Stimulated activated CD8-positive, alpha-beta memory T cell treated with anti-CD3 and anti-CD28 coated beads, Interleukin-7, amount 100 ng/mL, for 48 hours (primary cell): ENCODE measurements around the gene MRPL27.

Experiments
- DNase-seq, 2 donors: peaks; one replicate each; pipeline ENCODE4 v3.0.0-alpha.2; 2020; ENCODE audit warnings: low read depth in 1 of 2; ENCODE audit errors: extremely low read depth in 1 of 2

MRPL27 gene

DNA sequence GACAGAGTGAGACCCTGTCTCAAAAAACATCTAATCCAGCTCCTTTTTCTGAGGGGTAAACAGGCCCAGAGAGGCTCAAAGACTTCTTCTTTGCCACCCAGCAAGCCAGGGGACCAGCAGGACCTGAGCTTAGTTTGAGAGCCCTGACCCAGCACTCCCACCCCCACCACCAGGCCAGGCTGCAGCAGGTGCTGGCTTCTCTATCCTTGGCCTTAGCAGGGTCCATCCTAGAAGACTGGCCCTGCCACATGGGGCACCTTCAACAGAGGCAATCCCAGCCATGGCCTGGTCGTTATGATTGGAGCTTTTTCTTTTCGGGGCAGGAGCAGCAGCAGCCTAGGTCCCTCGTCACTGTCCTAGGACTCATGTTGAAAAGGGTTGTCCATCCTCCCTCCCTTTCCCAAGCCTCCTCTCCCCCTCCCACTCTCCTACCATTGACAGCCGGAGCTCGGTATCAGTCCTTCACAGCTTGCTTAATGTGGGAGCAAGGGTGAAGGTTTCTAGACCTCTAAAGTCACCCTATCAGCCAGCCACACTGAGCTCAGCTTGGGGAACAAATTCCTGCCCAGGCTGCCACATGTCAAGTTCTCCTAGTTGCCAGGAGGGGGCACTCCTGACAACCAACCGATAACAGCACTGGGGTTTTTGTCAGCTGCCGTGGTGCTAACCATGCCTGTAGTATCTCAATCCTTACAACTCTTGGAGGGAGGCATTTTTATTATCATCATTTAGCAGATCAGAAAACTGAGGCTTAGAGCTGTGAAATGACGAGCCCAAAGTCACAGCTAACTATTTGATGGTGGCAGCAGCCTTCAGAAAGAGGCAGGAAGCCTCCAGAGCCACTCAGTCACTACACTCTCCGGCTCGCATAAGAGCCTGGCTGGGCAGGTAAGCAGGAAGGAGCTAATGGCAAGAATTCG, 11.2 kb downstream of the MRPL27 start:
- peak in 1 of 2 donors; percentile 25 for DNase-seq

DNA sequence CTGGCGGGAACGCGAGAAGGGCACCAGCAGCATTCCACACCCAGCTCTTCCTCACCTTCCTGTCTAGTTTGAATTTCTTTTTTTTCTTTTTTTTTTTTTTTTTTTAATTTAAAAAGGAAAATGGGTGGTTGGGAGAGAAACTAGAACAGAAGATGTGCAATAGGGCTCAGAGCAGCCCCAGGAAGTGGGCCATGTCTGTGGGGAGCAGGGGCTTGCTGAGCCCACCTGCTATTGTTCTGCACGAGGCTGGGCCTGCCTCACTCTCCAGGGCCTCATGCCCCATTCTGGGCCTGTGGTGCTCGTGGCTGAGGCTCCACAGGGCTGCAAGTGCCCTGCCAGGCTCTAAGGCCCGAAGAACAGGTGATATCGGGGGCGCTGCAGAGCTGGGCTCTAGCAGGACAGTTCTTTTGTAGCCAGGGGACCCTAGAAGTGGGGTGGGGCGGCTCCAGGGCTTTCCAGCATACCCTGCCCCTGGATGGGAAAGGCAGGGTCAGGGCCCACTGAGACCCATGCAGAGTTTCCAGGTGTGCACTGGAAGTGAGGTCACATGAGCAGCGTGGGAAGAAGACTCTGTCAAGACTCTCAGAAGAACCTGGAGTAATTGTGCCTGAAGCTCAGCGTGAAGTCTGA, 12.4 kb downstream of the MRPL27 start:
- DNase-seq = no peak

DNA sequence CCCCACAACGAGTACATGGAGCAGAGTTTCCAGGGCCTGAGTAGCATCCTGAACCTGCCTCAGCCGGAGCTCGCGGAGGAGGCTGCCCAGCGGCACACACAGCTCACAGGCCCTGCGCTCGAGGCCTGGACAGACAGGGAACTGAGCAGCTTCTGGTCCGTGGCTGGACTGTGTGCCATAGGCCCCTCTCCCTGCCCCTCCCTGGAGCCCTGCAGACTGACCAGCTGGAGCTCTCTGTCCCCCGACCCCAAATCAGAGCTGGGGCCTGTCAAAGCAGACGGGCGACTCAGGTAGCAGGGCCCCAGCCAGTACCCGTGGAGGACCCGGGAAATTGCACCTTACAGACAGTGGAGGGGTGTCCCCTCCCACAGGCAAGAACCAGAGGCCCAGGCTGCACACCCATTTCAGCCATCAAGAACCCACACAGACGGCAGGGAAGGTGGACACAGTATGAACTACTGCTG, 13.0 kb downstream of the MRPL27 start:
- DNase-seq = no peak

DNA sequence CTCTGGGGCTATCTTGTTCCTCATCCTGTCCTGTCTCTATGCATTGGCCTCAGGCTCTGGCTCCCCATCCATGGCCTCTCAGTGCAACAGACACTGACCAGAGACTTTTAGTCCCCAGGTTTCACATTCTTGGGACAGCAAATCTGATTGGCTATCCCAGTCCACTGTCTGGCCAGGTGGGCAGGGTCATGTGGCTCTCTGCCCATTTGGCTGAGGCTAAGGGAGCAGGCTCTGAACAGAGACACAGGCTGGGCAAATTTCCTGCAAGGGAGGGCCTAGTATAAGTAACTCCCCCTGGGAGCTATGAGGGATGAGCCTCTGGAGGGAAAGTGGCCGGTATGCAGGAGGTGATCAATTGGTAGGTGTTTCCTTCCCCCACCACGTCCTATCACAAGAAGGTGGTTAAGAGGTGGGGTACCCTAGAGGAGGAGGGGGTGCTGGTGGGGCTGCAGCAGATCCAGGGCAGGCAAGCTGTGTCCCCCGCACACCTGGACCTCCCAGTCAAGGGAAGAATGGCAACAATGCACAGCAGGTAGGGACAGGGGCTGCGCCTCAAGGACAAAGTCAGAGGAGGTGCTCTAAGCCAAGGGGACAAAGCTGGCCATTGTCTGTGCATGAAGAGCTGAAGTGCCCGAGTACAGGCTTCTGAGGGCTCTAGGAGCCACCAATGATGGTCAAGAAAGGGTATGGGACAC, 13.8 kb downstream of the MRPL27 start:
- DNase-seq = no peak

DNA sequence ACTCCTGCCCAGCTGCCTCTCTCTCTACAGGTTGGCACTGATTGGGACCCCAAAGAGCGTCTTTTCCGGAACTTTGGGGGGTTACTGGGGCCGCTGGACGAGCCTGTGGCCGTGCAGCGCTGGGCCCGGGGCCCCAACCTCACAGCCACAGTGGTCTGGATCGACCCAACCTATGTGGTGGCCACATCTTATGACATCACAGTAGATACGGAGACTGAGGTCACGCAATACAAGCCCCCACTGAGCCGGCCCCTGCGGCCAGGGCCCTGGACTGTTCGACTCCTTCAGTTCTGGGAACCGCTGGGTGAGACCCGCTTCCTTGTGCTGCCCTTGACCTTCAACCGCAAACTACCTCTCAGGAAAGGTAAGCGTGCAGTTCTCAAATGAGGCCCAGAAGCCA, 14.8 kb downstream of the MRPL27 start:
- DNase-seq = no peak

DNA sequence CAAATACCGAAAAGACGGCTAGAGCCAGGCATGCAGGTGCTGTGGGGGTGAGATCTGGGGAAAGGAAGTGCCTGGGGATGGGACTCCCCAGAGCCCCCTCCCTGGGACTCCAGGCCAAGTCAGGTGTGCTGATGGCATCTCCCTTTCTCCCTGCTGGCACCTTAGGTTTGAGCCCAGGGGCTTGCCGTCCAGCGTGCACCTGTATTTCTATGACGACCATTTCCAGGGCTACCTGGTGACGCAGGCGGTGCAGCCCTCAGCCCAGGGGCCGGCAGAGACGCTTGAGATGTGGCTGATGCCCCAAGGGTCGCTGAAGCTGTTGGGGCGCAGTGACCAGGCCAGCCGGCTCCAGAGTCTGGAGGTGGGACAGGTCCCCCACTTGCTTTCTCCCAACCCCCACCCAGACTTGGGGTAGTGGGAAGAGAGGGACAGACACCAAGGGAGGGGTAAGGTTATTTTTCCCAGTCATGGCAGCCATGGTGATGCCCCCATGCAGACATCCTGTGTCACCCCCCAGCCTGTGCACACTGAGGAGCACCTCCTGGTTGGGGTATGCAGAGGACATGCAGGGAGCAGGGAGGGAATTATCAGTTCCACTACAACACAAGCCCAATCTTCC, 16.0 kb downstream of the MRPL27 start:
- DNase-seq = no peak

DNA sequence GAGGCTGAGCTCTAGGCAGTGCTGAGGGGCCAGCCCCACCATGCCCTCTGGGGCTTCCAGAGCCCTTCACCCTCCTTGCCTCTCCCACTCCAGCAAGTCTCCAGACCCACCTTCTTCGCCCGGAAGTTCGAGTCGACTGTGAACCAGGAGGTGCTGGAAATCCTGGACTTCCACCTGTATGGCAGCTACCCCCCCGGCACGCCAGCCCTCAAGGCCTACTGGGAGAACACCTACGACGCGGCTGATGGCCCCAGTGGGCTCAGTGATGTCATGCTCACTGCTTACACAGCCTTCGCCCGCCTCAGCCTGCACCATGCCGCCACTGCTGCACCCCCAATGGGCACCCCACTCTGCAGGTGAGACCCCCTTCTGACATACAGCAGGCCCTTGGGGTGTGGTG, 16.6 kb downstream of the MRPL27 start:
- no peak for DNase-seq

DNA sequence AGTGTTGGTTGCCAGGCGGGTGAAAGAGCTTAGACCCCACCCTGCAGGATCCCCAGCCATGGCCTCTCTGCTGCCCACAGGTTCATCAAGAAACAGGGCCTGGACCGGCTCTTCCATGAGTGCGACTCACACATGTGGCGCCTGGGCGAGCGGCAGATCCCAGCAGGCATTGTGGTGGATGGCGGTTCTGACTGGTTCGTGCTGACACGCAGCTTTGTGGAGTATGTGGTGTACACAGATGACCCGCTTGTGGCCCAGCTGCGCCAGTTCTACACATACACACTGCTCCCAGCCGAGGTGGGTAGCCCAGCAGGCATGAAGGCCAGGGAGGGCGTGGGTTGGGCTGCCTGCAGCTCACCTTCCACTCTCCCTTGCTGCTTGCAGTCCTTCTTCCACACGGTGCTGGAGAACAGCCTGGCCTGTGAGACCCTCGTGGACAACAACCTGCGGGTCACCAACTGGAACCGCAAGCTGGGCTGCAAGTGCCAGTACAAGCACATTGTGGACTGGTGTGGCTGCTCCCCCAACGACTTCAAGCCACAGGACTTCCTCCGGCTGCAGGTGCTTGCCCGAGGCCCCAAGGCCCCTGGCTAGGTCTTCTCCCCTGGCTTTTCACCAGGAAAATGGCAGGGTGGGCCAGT, 17.2 kb downstream of the MRPL27 start:
- DNase-seq = no peak

DNA sequence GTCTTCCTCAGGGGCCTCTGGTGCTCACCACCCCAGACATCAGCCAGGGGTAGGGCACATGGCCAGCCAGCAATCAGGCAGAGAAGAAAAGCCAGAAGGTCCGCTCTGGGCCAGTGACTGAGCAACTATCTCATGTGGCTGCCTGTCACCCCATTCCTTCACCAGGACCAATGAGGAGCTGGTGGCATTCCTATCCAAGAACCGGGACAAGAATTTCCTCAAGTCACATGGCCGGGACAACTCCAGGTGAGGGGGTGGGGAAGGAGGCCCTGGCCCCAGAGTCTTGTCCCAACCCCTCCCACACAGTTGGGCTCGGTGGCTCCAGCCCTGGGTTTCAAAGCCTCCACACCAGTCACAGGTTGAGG, 17.7 kb downstream of the MRPL27 start:
- DNase-seq = no peak

DNA sequence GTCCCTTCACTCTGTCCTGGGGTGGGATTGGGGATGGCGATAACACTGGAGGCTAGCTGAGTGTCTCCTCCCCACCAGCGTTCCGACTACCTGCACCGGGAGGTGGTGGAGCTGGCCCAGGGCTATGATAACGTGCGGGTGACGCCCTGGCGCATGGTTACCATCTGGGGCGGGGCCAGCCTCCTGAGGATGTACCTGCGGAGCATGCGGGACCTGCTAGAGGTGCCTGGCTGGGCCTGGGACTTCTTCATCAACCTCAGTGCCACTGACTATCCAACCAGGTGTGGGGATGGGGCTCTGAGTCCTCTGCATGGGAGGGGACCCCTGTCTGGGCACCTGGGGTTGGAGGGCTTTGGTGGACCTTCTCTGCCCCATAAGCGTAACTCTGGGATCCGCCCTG, 18.2 kb downstream of the MRPL27 start:
- DNase-seq = no peak

DNA sequence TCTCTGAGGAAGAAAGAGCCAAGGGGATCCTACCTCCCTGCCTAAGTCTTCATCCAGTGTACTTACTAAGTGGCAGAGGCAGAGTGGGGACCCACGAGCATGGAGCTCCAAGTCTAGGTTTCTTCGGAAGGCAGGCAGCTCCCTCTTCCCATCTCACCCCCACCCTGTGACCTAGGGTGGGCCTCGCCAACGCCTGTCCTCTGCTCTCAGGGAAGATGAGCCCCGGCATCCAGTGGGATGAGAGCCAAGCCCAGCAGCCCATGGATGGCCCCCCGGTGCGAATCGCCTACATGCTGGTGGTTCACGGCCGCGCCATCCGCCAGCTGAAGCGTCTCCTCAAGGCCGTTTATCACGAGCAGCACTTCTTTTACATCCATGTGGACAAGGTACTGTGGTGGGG, 18.8 kb downstream of the MRPL27 start:
- no peak for DNase-seq

DNA sequence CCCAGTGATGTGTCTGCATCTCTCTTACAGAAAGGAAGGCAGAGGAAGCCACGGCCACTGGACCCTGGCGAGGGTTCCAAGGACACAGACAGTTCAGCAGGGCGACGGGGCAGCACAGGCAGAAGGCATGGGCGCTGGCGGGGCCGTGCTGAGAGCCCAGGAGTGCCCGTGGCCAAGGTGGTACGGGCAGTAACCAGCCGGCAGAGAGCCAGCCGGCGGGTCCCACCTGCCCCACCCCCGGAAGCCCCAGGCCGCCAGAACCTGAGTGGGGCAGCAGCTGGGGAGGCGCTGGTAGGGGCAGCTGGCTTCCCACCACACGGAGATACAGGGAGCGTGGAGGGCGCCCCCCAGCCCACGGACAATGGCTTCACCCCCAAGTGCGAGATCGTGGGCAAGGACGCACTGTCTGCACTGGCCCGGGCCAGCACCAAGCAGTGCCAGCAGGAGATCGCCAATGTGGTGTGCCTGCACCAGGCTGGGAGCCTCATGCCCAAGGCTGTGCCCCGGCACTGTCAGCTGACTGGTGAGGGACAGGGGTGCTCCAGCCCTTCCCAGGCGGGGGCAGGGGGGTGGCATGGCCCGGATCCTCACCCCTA, 19.3 kb downstream of the MRPL27 start:
- DNase-seq = no peak

DNA sequence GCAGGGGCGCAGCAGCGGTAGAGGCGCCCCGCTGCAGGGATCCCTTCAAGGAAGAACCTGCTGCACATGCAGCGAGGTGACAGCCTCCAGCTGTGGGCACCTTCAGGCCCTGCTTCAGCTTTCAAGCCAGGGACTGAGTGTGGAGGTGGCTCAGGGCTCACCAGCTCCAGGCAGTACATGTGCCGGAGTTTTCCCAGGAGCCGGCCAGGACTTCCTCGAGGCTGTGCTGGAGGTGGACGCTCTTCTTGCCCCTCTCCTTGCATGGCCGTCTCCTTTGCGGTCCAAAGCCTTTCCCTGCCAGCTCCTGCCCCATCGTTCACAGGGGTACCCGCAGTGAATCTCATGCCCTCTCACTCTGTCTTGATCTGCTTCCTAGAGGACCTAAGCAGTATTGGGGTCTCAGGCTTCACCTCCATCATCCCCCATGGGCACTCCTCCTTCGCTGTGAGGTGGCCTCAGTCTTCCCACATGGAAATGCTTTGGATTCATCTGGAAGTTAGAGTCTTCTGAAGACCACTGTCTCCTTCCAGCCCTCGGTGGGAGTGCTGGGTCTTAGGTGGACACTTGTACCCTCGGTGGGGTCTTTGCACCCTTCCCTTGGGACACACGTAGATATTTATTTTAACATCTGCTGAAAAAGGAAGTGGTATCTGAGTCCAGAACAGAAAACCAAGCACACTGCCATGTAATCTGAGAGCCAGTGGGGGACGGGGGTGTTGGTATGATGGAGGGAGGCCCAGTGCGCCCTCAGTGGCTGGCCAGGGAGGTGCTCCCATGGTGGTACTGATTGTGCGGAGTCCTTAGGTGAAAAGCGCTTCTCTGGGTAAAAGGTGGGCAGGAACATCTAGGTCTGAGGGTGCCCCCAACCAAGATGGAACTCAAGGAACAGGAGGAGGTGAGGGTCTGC, 20.0 kb downstream of the MRPL27 start:
- DNase-seq = no peak

DNA sequence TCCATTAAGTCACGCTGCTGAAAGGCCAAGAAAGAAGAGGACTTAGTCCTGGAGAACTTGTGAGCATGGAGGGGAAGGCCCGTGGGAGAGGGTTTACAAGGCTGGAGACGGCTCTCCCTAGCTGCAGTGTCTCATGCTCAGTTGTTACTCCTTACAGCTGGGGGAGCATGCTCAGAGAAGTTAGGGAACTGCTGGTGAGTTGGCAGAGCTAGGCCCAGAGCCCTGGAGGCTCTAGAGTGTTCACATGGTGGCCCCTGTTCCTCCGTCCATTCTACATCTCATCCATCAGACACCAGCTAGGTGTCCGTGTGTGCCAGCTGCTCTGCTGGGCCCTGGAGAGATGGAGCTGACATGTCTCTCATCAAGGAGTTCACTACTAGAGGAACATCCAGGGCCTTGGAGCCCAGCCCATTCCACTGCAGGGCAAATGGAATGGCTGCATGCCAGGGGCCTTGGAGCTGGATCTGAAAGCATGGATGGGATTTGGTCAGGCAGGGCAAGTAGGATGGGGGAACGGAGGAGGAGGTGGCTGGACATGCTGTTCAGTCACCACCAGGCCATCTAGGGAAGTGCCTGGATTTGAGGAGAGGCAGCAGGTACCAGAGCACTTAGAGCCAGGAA, 20.8 kb downstream of the MRPL27 start:
- no peak for DNase-seq

DNA sequence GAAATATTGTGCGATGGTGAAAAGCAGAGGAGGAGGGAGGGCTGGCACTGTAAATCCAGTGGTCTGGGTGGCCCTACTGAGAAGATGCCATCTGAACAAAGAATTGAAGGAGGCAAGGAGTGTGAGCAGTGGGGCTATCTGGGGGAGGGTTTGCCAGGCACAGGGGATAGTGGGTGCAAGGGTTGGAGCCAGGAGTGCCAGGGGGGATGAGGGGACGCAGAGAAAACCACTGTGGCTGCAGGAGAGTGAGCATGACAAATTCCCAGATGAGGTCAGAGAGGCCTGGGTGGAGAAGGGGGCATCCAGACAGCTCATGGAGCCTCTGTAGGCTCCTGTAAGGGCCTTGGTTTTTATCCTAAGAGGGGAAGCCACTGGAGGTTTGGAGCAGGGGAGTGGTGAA, 22.3 kb downstream of the MRPL27 start:
- no peak for DNase-seq

DNA sequence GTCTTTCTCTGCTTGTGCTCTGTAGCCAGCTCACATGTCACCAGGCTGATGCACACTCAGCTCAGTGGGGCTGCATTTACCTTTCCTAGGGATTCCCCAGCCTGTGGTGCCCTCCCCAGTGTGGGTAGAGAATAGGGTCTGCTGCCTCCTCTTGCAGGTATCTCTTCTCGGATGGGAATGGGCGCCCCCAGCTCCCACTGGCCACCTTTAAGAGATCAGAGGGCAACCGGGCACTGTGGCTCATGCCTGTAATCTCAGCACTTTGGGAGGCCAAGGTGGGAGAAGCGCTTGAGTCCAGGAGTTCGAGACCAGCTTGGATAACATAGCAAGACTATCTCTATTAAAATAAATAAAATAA, 23.8 kb downstream of the MRPL27 start:
- DNase-seq = no peak

DNA sequence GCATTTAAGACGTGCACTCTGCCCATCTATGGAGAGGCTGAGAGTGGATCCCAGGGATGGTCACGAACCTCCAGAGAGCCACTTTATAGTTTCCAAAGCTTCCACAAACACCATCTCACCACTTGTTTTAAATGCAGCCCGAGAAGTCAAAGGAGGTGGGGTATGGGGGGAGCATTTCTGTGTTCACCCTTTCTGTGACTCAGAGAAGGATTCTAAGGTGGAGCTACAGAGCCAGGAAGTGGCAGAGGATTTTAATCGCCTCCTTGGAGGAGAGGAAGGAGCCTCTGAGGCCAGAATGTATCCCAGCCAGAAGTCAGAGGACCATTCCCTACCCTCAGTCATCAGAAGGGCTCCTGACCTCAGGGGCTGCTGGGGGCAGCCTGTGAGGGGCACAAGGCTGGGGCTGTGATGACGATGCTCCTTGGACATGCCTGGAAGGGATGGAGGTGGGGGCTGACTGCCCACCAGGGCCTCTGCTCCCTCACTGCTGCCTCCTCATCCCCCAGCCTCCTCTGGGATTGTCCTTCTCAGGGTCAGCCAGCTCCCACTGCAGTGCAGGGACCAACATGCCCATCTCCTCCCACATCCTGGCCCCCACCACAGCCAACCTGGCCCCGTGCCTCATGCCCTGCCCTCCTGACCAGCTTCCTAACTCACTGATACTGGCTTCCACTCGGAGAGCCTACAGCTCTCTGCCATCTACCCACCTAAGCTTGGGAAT, 24.3 kb downstream of the MRPL27 start:
- DNase-seq = no peak

DNA sequence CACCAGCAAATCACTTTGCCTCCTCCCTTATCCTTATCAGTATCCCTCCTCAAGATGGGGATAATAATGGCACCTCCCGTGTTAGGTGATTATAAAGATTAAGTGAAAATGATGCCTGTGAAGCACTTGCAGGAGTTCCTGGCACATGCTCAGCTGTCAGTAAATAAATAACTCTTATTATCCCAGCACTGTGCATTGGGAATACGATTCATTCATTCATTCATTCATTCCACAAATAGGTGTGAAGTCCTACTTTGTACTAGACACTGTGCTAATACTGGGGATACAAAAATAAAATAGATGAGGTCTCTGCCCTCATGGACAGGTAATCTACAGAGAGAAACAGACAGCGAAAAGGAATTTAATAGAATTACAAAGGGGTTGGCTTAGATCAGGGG, 25.1 kb downstream of the MRPL27 start:
- DNase-seq = no peak
